Caco-2 (cell line): ENCODE measurements around the gene YARS1. TPM values are rescaled to one million over a fixed set of nuclear protein-coding genes. Genes with fewer than 3 reads are reported as not detected.
"Not testable (repeated sequence)": the region's sequence is repeated elsewhere in the genome, so short reads cannot be mapped to it uniquely, and the experiment has no call there.

Experiments
- BruUV-seq: library from RNA; stranded (reverse); fragments of 400-500 nt; replicated peaks from 2 replicates; lab custom pipeline; 2021; lab: Mats Ljungman, UMichigan
- CTCF ChIA-PET: fragments of 300-600 bp; sonication (Branson Sonifier 250); formaldehyde crosslinking; loops from one replicate; lab custom pipeline; 2022; ENCODE audit warnings: antibody characterized with exemption; lab: Charles Lee
- POLR2A ChIA-PET: fragments of 300-600 bp; sonication (Branson Sonifier 250); formaldehyde crosslinking; loops from one replicate; lab custom pipeline; 2022; ENCODE audit warnings: antibody characterized with exemption; lab: Charles Lee
- DNase-seq, 2 experiments: peaks; one replicate each; pipeline versions ENCODE4 v3.0.0 to v3.0.0-alpha.2; 2020 to 2022
- H3K27me3 ChIP-seq: replicated peaks from 2 replicates; pipeline ENCODE4 v1.6.0; 2011; ENCODE audit warnings: low read length; ENCODE audit not compliant: control insufficient read depth, insufficient read depth
- H3K36me3 ChIP-seq: 2 replicates; pipeline ENCODE4 v1.5.1; 2011; ENCODE audit warnings: low read length; ENCODE audit not compliant: control insufficient read depth, insufficient read depth
- H3K4me1 ChIP-seq: fragments of 250-450 bp; sonication (Bioruptor Pico); 2 replicates; pipeline ENCODE4 v1.5.1; 2020; ENCODE audit warnings: mild to moderate bottlenecking
- H3K4me3 ChIP-seq: 2 replicates; pipeline ENCODE4 v1.5.1; 2011; ENCODE audit warnings: low read depth, mild to moderate bottlenecking, control low read depth, low read length
- H3K9me3 ChIP-seq: fragments of 250-450 bp; sonication (Bioruptor Pico); 2 replicates; pipeline ENCODE4 v1.5.1; 2020; ENCODE audit warnings: mild to moderate bottlenecking, moderate library complexity
- H3K27ac Mint-ChIP-seq: one replicate; pipeline ENCODE4 v1.8.0; 2022; ENCODE audit warnings: mixed read lengths; ENCODE audit not compliant: unreplicated experiment
- H3K27me3 Mint-ChIP-seq: one replicate; pipeline ENCODE4 v1.8.0; 2022; ENCODE audit warnings: mixed read lengths; ENCODE audit not compliant: insufficient read depth, unreplicated experiment
- H3K36me3 Mint-ChIP-seq: one replicate; pipeline ENCODE4 v1.8.0; 2022; ENCODE audit warnings: mild to moderate bottlenecking, mixed read lengths; ENCODE audit not compliant: insufficient read depth, unreplicated experiment
- H3K4me1 Mint-ChIP-seq: one replicate; pipeline ENCODE4 v1.8.0; 2022; ENCODE audit warnings: low read depth, mixed read lengths; ENCODE audit not compliant: unreplicated experiment
- H3K4me3 Mint-ChIP-seq: one replicate; pipeline ENCODE4 v1.8.0; 2022; ENCODE audit warnings: mild to moderate bottlenecking, moderate library complexity, mixed read lengths; ENCODE audit not compliant: unreplicated experiment
- H3K9me3 Mint-ChIP-seq: one replicate; pipeline ENCODE4 v1.8.0; 2022; ENCODE audit warnings: mixed read lengths; ENCODE audit not compliant: unreplicated experiment
- CTCF ChIP-seq, 2 experiments: fragments of 200-600 bp in 1 of 2; IDR thresholded peaks; 1 replicate in 1 of 2; 2 replicates in 1 of 2; pipeline versions ENCODE4 v1.5.1 to v1.8.0; 2011 to 2022; ENCODE audit warnings: antibody characterized with exemption in 1 of 2, control low read depth in 1 of 2, inconsistent platforms in 1 of 2, low read depth in 1 of 2, low read length in 1 of 2, mild to moderate bottlenecking in 1 of 2, moderate library complexity in 1 of 2; ENCODE audit not compliant: insufficient read depth in 1 of 2, severe bottlenecking in 1 of 2, unreplicated experiment in 1 of 2
- intact Hi-C: fragments of 100-400 bp; cut with micrococcal nuclease; formaldehyde crosslinking; loops from one replicate; pipeline ENCODE4 v1.10.0; 2022; ENCODE audit not compliant: unreplicated experiment
- total RNA-seq: library from RNA; stranded (reverse); gene quantifications from 2 replicates; pipeline ENCODE4 v1.2.3, GENCODE V29; 2022

The YARS1 gene
- total RNA-seq, 1 experiment from 2014 or later, result 184 TPM

- H3K36me3 Mint-ChIP-seq, result peaks cover 84% of the 10 kb centered on the region
Observed at GRCh38 chr1:32797456-32797855, 19.7 kb downstream of the YARS1 start.

GRCh38 chr1:32795763-32796162 lies 21.4 kb downstream of the YARS1 start:
- H3K4me1 Mint-ChIP-seq, BruUV-seq, POLR2A ChIA-PET, H3K36me3 ChIP-seq, CTCF ChIA-PET, H3K4me3 Mint-ChIP-seq, H3K4me1 ChIP-seq, H3K27me3 Mint-ChIP-seq, H3K4me3 ChIP-seq, H3K9me3 Mint-ChIP-seq, H3K9me3 ChIP-seq, H3K27ac Mint-ChIP-seq, H3K27me3 ChIP-seq, intact Hi-C loops, DNase-seq: not testable (repeated sequence)
- H3K36me3 Mint-ChIP-seq, result peaks cover 83% of the 10 kb centered on the region

More at GRCh38 chr1:32797456-32797855, 19.7 kb downstream of the YARS1 start:
- no peak for DNase-seq
- no peak overlapping the region for H3K4me3 ChIP-seq
- ChIA-PET CTCF (no interaction called here), POLR2A (no interaction called here)
- Mint-ChIP-seq H3K27ac (no peak overlapping the region), H3K4me3 (no peak overlapping the region), H3K4me1 (peaks cover 6% of the 10 kb centered on the region), H3K9me3 (no peaks in the 10 kb centered on the region), H3K27me3 (no peaks in the 10 kb centered on the region)
- no peaks in the 10 kb centered on the region for H3K36me3 ChIP-seq
- no peaks in the 10 kb centered on the region for H3K9me3 ChIP-seq
- no TSS peak for BruUV-seq
- no peak for TF ChIP-seq CTCF (IDR thresholded peaks at IDR 0.05; ENCODE audit: insufficient read depth in 1 of 2, low read depth in 1 of 2, low read length in 1 of 2, severe bottlenecking in 1 of 2, unreplicated experiment in 1 of 2)
- no peaks in the 10 kb centered on the region for H3K27me3 ChIP-seq
- no peaks in the 10 kb centered on the region for H3K4me1 ChIP-seq
- intact Hi-C loops, result no loop called here

- ChIA-PET CTCF (no interaction called here), POLR2A (no interaction called here)
- Mint-ChIP-seq H3K4me1 (no peaks in the 10 kb centered on the region), H3K27ac (no peak overlapping the region), H3K27me3 (no peaks in the 10 kb centered on the region), H3K36me3 (peaks cover 78% of the 10 kb centered on the region), H3K9me3 (no peaks in the 10 kb centered on the region), H3K4me3 (no peak overlapping the region)
- H3K4me1 ChIP-seq, result no peaks in the 10 kb centered on the region
- DNase-seq, result no peak
- no peak for TF ChIP-seq CTCF (IDR thresholded peaks at IDR 0.05; ENCODE audit: insufficient read depth in 1 of 2, low read depth in 1 of 2, low read length in 1 of 2, severe bottlenecking in 1 of 2, unreplicated experiment in 1 of 2)
- H3K9me3 ChIP-seq, result no peaks in the 10 kb centered on the region
- no peaks in the 10 kb centered on the region for H3K27me3 ChIP-seq
- intact Hi-C loops, result no loop called here
- H3K36me3 ChIP-seq, result no peaks in the 10 kb centered on the region
- no TSS peak for BruUV-seq
- H3K4me3 ChIP-seq, result no peak overlapping the region
Observed at GRCh38 chr1:32791881-32792280, 25.3 kb downstream of the YARS1 start.

GRCh38 chr1:32789356-32789755 lies 27.8 kb downstream of the YARS1 start:
- POLR2A ChIA-PET, H3K9me3 Mint-ChIP-seq, H3K4me3 Mint-ChIP-seq, H3K36me3 ChIP-seq, CTCF ChIA-PET, H3K9me3 ChIP-seq, H3K4me1 ChIP-seq, H3K27me3 ChIP-seq, BruUV-seq, H3K4me3 ChIP-seq, H3K27ac Mint-ChIP-seq, H3K27me3 Mint-ChIP-seq, H3K4me1 Mint-ChIP-seq, DNase-seq, intact Hi-C loops: not testable (repeated sequence)
- peaks cover 83% of the 10 kb centered on the region for H3K36me3 Mint-ChIP-seq
